CD14-positive monocyte (primary cell): Measurements from ENCODE around the gene MBD1. TPM values are rescaled to one million over a fixed set of nuclear protein-coding genes. Genes with fewer than 3 reads are reported as not detected.
A peak's percentile ranks its signal among the peaks of the same experiment; 100 is the strongest.

ENCODE experiments used
- DNase-seq, 3 donors: peaks; one replicate each; pipeline ENCODE4 v3.0.0-alpha.2; 2011 to 2022
- H2AFZ ChIP-seq: 2 replicates; pipeline ENCODE4 v1.6.0; 2012; ENCODE audit warnings: mild to moderate bottlenecking, low read depth, low read length, inconsistent platforms; ENCODE audit not compliant: insufficient read depth, poor library complexity, severe bottlenecking
- H3K27ac ChIP-seq, 2 donors: 1 replicate in 1 of 2; 2 replicates in 1 of 2; pipeline ENCODE4 v1.5.1; 2012 to 2013; ENCODE audit warnings: low read length in 2 of 2, control low read depth in 1 of 2, inconsistent platforms in 1 of 2, low read depth in 1 of 2, mild to moderate bottlenecking in 1 of 2
- H3K27me3 ChIP-seq, 2 donors: one replicate each; pipeline versions ENCODE4 v1.6.0 to v1.6.1; 2011 to 2013; ENCODE audit warnings: low read length in 2 of 2; ENCODE audit not compliant: control insufficient read depth in 2 of 2, insufficient read depth in 2 of 2
- H3K36me3 ChIP-seq, 2 donors: replicated peaks in 1 of 2; 1 replicate in 1 of 2; 2 replicates in 1 of 2; pipeline versions ENCODE4 v1.5.1 to v1.6.1; 2012 to 2013; ENCODE audit warnings: low read length in 2 of 2, control low read depth in 1 of 2, inconsistent platforms in 1 of 2, mild to moderate bottlenecking in 1 of 2; ENCODE audit not compliant: insufficient read depth in 2 of 2, control insufficient read depth in 1 of 2
- H3K4me1 ChIP-seq, 2 donors: 1 replicate in 1 of 2; 2 replicates in 1 of 2; pipeline versions ENCODE4 v1.5.1 to v1.6.1; 2012 to 2013; ENCODE audit warnings: low read length in 2 of 2, control low read depth in 1 of 2, inconsistent platforms in 1 of 2, mild to moderate bottlenecking in 1 of 2, moderate library complexity in 1 of 2; ENCODE audit not compliant: insufficient read depth in 2 of 2, control insufficient read depth in 1 of 2
- H3K4me2 ChIP-seq: replicated peaks from 2 replicates; pipeline ENCODE3; 2012; ENCODE audit warnings: low read length, moderate library complexity, mild to moderate bottlenecking; ENCODE audit not compliant: poor library complexity, severe bottlenecking; ENCODE audit errors: extremely low read depth
- H3K4me3 ChIP-seq, 3 experiments: fragments of 200-600 bp in 1 of 3; sonication (generic) in 1 of 3; replicated peaks in 1 of 3; 1 replicate in 2 of 3; 2 replicates in 1 of 3; pipeline ENCODE4 v1.5.1; 2011 to 2013; ENCODE audit warnings: low read length in 3 of 3, mild to moderate bottlenecking in 3 of 3, control low read depth in 2 of 3, low read depth in 2 of 3, inconsistent platforms in 1 of 3, moderate library complexity in 1 of 3
- H3K79me2 ChIP-seq: 2 replicates; pipeline ENCODE4 v1.6.0; 2012; ENCODE audit warnings: mild to moderate bottlenecking, control low read depth, inconsistent platforms, low read length, moderate library complexity; ENCODE audit not compliant: insufficient read depth
- H3K9ac ChIP-seq: 2 replicates; pipeline ENCODE4 v1.6.0; 2017; ENCODE audit warnings: low read length, mild to moderate bottlenecking; ENCODE audit not compliant: insufficient read depth, poor library complexity, severe bottlenecking
- H3K9me3 ChIP-seq, 2 donors: replicated peaks in 1 of 2; 1 replicate in 1 of 2; 2 replicates in 1 of 2; pipeline versions ENCODE4 v1.5.1 to v1.6.1; 2012 to 2013; ENCODE audit warnings: low read length in 2 of 2, control low read depth in 1 of 2; ENCODE audit not compliant: control insufficient read depth in 1 of 2, insufficient read depth in 1 of 2
- H4K20me1 ChIP-seq: 2 replicates; pipeline ENCODE4 v1.6.0; 2012; ENCODE audit warnings: mild to moderate bottlenecking, low read length, control low read depth, moderate library complexity; ENCODE audit not compliant: insufficient read depth
- H3K27ac Mint-ChIP-seq, 7 donors: one replicate each; pipeline ENCODE4 v1.8.0; 2020; ENCODE audit warnings: mild to moderate bottlenecking in 7 of 7, mixed read lengths in 7 of 7, moderate library complexity in 6 of 7, inconsistent platforms in 2 of 7
- H3K27me3 Mint-ChIP-seq, 3 donors: one replicate each; pipeline ENCODE4 v1.8.0; 2021 to 2022; ENCODE audit warnings: low read depth in 3 of 3, mild to moderate bottlenecking in 3 of 3, mixed read lengths in 3 of 3, moderate library complexity in 3 of 3, inconsistent platforms in 1 of 3
- H3K36me3 Mint-ChIP-seq, 2 donors: one replicate each; pipeline ENCODE4 v1.8.0; 2020; ENCODE audit warnings: mixed read lengths in 2 of 2, inconsistent platforms in 1 of 2, mild to moderate bottlenecking in 1 of 2
- H3K4me1 Mint-ChIP-seq: one replicate; pipeline ENCODE4 v1.8.0; 2020; ENCODE audit warnings: mild to moderate bottlenecking, mixed read lengths
- H3K4me3 Mint-ChIP-seq, 2 donors: one replicate each; pipeline ENCODE4 v1.8.0; 2020; ENCODE audit warnings: mild to moderate bottlenecking in 2 of 2, mixed read lengths in 2 of 2, moderate library complexity in 1 of 2
- H3K9me3 Mint-ChIP-seq, 7 donors: one replicate each; pipeline ENCODE4 v1.8.0; 2020 to 2022; ENCODE audit warnings: mixed read lengths in 7 of 7, mild to moderate bottlenecking in 6 of 7, moderate library complexity in 6 of 7, inconsistent platforms in 2 of 7
- WGBS: methylation state at CpG from one replicate; pipeline ENCODE4 v1.1.5; 2013; ENCODE audit warnings: missing lambda C conversion rate; ENCODE audit not compliant: insufficient coverage; 5-methylcytosine and 5-hydroxymethylcytosine counted together
- intact Hi-C, 2 donors: fragments of 100-400 bp; cut with micrococcal nuclease; formaldehyde crosslinking; loops; one replicate each; pipeline versions ENCODE4 v1.15.0 to v1.15.1; 2023
- polyA plus RNA-seq, 3 donors: library from polyadenylated mRNA; depleted of rRNA in 1 of 3; unstranded in 2 of 3; stranded (reverse) in 1 of 3; fragments of 300-500 nt in 2 of 3; fragments of >200 nt in 1 of 3; fragmentation: Illumina TruSeq in 2 of 3; gene quantifications; 1 replicate in 2 of 3; 2 replicates in 1 of 3; pipeline ENCODE4 v1.2.3, GENCODE V29; 2012 to 2021
- TF ChIP-seq, protein P1 (sequence below): fragments of 200-600 bp; IDR thresholded peaks from one replicate; pipeline ENCODE4 v1.8.0; 2022; ENCODE audit warnings: antibody characterized with exemption, mild to moderate bottlenecking

MBD1 gene
- polyA plus RNA-seq, 3 donors = 13.2 to 88.6 (median 17.4) TPM

GRCh38 chr18:50297621-50298442 is 16.5 kb upstream of the MBD1 start:
- Mint-ChIP-seq H3K4me3 (peak overlapping the region; percentile 79 to 94), H3K27ac (peak overlapping the region in 6 of 7 donors; percentile 50 to 89 (median 86)), H3K36me3 (peaks cover 4 to 9% of the 10 kb centered on the region in 2 donors), H3K4me1 (peaks cover 18% of the 10 kb centered on the region), H3K9me3 (peaks cover 2 to 15% (median 10%) of the 10 kb centered on the region in 7 donors), H3K27me3 (peaks cover 20 to 33% (median 28%) of the 10 kb centered on the region in 3 donors)
- H3K4me1 ChIP-seq = peaks cover 14 to 23% of the 10 kb centered on the region in 2 donors
- peak overlapping the region; percentile 70 for H3K4me2 ChIP-seq
- peak overlapping the region; percentile 8 to 70 (median 34) for H3K4me3 ChIP-seq
- DNase-seq = peak; percentile 84 to 90 (median 90)
- peaks cover 17 to 36% of the 10 kb centered on the region in 2 donors for H3K27me3 ChIP-seq
- H3K9me3 ChIP-seq = no peaks in the 10 kb centered on the region
- peak overlapping the region; percentile 78 for H2AFZ ChIP-seq
- no peak overlapping the region for H3K9ac ChIP-seq
- TF ChIP-seq, protein P1, sequence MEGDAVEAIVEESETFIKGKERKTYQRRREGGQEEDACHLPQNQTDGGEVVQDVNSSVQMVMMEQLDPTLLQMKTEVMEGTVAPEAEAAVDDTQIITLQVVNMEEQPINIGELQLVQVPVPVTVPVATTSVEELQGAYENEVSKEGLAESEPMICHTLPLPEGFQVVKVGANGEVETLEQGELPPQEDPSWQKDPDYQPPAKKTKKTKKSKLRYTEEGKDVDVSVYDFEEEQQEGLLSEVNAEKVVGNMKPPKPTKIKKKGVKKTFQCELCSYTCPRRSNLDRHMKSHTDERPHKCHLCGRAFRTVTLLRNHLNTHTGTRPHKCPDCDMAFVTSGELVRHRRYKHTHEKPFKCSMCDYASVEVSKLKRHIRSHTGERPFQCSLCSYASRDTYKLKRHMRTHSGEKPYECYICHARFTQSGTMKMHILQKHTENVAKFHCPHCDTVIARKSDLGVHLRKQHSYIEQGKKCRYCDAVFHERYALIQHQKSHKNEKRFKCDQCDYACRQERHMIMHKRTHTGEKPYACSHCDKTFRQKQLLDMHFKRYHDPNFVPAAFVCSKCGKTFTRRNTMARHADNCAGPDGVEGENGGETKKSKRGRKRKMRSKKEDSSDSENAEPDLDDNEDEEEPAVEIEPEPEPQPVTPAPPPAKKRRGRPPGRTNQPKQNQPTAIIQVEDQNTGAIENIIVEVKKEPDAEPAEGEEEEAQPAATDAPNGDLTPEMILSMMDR = no peak
- intact Hi-C loops = loop anchor here in 1 of 2 donors (5.0 kb wide), 1 partner anchor 59 kb away; no protein-coding TSS in a partner anchor
- H3K27ac ChIP-seq = peak overlapping the region in 1 of 2 donors; percentile 42
- H3K79me2 ChIP-seq = no peaks in the 10 kb centered on the region
- H4K20me1 ChIP-seq = no peaks in the 10 kb centered on the region
- WGBS = 0% methylated on average over 18 of the region's 28 CpGs
- H3K36me3 ChIP-seq = no peaks in the 10 kb centered on the region

GRCh38 chr18:50293039-50293438 is 11.7 kb upstream of the MBD1 start:
- H3K4me3 ChIP-seq = no peak overlapping the region
- intact Hi-C loops = no loop called here
- H3K4me1 Mint-ChIP-seq = peaks cover 24% of the 10 kb centered on the region
- no peak overlapping the region for H3K27ac ChIP-seq
- WGBS = no CpG with 5 or more reads among the region's 1 CpG
- H3K79me2 ChIP-seq = peaks cover 2% of the 10 kb centered on the region
- no peaks in the 10 kb centered on the region for H3K27me3 ChIP-seq
- H3K36me3 Mint-ChIP-seq = no peaks in the 10 kb centered on the region
- no peak overlapping the region for H3K9ac ChIP-seq
- H2AFZ ChIP-seq = no peak overlapping the region
- peaks cover 0 to 7% (median 2%) of the 10 kb centered on the region in 3 donors for H3K27me3 Mint-ChIP-seq
- H3K4me1 ChIP-seq = peaks cover 19 to 28% of the 10 kb centered on the region in 2 donors
- no peak for DNase-seq
- H3K4me2 ChIP-seq = no peak overlapping the region
- TF ChIP-seq, protein P1 = no peak
- H4K20me1 ChIP-seq = no peaks in the 10 kb centered on the region
- peaks cover 0 to 6% (median 2%) of the 10 kb centered on the region in 7 donors for H3K9me3 Mint-ChIP-seq
- no peaks in the 10 kb centered on the region for H3K9me3 ChIP-seq
- H3K36me3 ChIP-seq = no peaks in the 10 kb centered on the region
- no peak overlapping the region for H3K4me3 Mint-ChIP-seq
- no peak overlapping the region for H3K27ac Mint-ChIP-seq
